H1 (cell line): ENCODE results near the gene CD79A. TPM values are rescaled to one million over a fixed set of nuclear protein-coding genes. Genes with fewer than 3 reads are reported as not detected.
A peak's percentile ranks its signal among the peaks of the same experiment; 100 is the strongest.

ENCODE experiments used
- CTCF ChIA-PET: fragments of 300-600 bp; sonication (Branson Sonifier 250); formaldehyde crosslinking; loops from one replicate; lab custom pipeline; 2021; ENCODE audit not compliant: partially characterized antibody; lab: Charles Lee
- POLR2A ChIA-PET: fragments of 300-600 bp; sonication (Branson Sonifier 250); formaldehyde crosslinking; loops from one replicate; lab custom pipeline; 2021; ENCODE audit warnings: inconsistent platforms; ENCODE audit not compliant: partially characterized antibody; lab: Charles Lee
- DNase-seq, 2 experiments: peaks; one replicate each; pipeline versions ENCODE4 v3.0.0 to v3.0.0-alpha.2; 2010 to 2022; ENCODE audit warnings: low spot score in 2 of 2, low read depth in 1 of 2, mixed read lengths in 1 of 2
- FAIRE-seq: peaks from 2 replicates; lab custom pipeline; 2011; peaks lifted over from hg19 to GRCh38; lab: Jason Lieb, UNC
- H2AFZ ChIP-seq: 2 replicates; pipeline ENCODE4 v1.8.1; 2012; ENCODE audit warnings: low read length, inconsistent platforms
- H2AK5ac ChIP-seq: 2 replicates; pipeline ENCODE4 v1.6.1; 2013; ENCODE audit warnings: low read depth, low read length
- H2BK120ac ChIP-seq: replicated peaks from 2 replicates; pipeline ENCODE3; 2013; ENCODE audit warnings: low read depth, low read length, inconsistent platforms
- H2BK12ac ChIP-seq: 2 replicates; pipeline ENCODE4 v1.6.1; 2013; ENCODE audit warnings: low read depth, low read length
- H2BK15ac ChIP-seq: 2 replicates; pipeline ENCODE4 v1.6.1; 2013; ENCODE audit warnings: low read length
- H2BK20ac ChIP-seq: 2 replicates; pipeline ENCODE4 v1.6.1; 2013; ENCODE audit warnings: low read length
- H2BK5ac ChIP-seq: 2 replicates; pipeline ENCODE4 v1.6.1; 2013; ENCODE audit warnings: low read depth, low read length
- H3K14ac ChIP-seq: 2 replicates; pipeline ENCODE4 v1.6.1; 2013; ENCODE audit warnings: inconsistent platforms; ENCODE audit not compliant: insufficient read length
- H3K18ac ChIP-seq: 2 replicates; pipeline ENCODE4 v1.6.1; 2013; ENCODE audit warnings: low read length; ENCODE audit errors: extremely low read depth
- H3K23ac ChIP-seq: 2 replicates; pipeline ENCODE4 v1.6.1; 2013; ENCODE audit warnings: inconsistent platforms; ENCODE audit not compliant: insufficient read length
- H3K23me2 ChIP-seq: 2 replicates; pipeline ENCODE4 v1.6.1; 2013; ENCODE audit warnings: low read depth, low read length
- H3K27ac ChIP-seq: 2 replicates; pipeline ENCODE4 v1.6.1; 2011; ENCODE audit warnings: low read depth, low read length, inconsistent platforms
- H3K27me3 ChIP-seq, 4 experiments: replicated peaks in 1 of 4; 1 replicate in 1 of 4; 2 replicates in 3 of 4; pipeline versions ENCODE4 v1.6.1 to v1.8.1; 2011 to 2013; ENCODE audit warnings: low read length in 3 of 4, mild to moderate bottlenecking in 3 of 4, inconsistent platforms in 2 of 4, mixed read lengths in 2 of 4, moderate library complexity in 1 of 4; ENCODE audit not compliant: control insufficient read depth in 3 of 4, insufficient read depth in 3 of 4; ENCODE audit errors: extremely low read depth in 1 of 4
- H3K36me3 ChIP-seq, 4 experiments: 2 replicates each; pipeline versions ENCODE4 v1.6.1 to v1.8.1; 2011 to 2013; ENCODE audit warnings: mild to moderate bottlenecking in 4 of 4, low read length in 3 of 4, moderate library complexity in 2 of 4, control low read depth in 1 of 4, inconsistent platforms in 1 of 4; ENCODE audit not compliant: insufficient read depth in 4 of 4, control insufficient read depth in 2 of 4
- H3K4ac ChIP-seq: replicated peaks from 2 replicates; pipeline ENCODE3; 2013; ENCODE audit warnings: low read length, low read depth, mixed read lengths, inconsistent platforms; ENCODE audit not compliant: insufficient read length
- H3K4me1 ChIP-seq, 4 experiments: replicated peaks in 1 of 4; 1 replicate in 1 of 4; 2 replicates in 3 of 4; pipeline versions ENCODE4 v1.6.1 to v1.8.1; 2011 to 2013; ENCODE audit warnings: low read length in 3 of 4, inconsistent platforms in 2 of 4, mixed read lengths in 1 of 4; ENCODE audit not compliant: insufficient read depth in 4 of 4, control insufficient read depth in 3 of 4
- H3K4me2 ChIP-seq, 2 experiments: 2 replicates each; pipeline versions ENCODE4 v1.6.1 to v1.8.1; 2011 to 2013; ENCODE audit warnings: low read depth in 2 of 2, low read length in 2 of 2, control low read depth in 1 of 2, inconsistent platforms in 1 of 2, mild to moderate bottlenecking in 1 of 2; ENCODE audit not compliant: insufficient read depth in 1 of 2
- H3K4me3 ChIP-seq, 4 experiments: fragments of 200-600, 300-600 bp in 1 of 4; sonication (generic), shearing (Covaris generic), sonication (Bioruptor Twin) in 1 of 4; 2 replicates each; pipeline versions ENCODE4 v1.5.1 to v1.8.1; 2011 to 2016; ENCODE audit warnings: low read length in 4 of 4, low read depth in 3 of 4, control low read depth in 2 of 4, inconsistent platforms in 2 of 4, mild to moderate bottlenecking in 2 of 4, mixed read lengths in 1 of 4, moderate library complexity in 1 of 4; ENCODE audit not compliant: insufficient read depth in 2 of 4; ENCODE audit errors: extremely low read depth in 1 of 4
- H3K56ac ChIP-seq: replicated peaks from 2 replicates; pipeline ENCODE3; 2013; ENCODE audit warnings: low read depth, mild to moderate bottlenecking, mixed read lengths, low read length, inconsistent platforms; ENCODE audit not compliant: insufficient read length
- H3K79me1 ChIP-seq: 2 replicates; pipeline ENCODE4 v1.6.1; 2013; ENCODE audit warnings: low read depth, low read length, control low read depth
- H3K79me2 ChIP-seq, 2 experiments: 2 replicates each; pipeline versions ENCODE4 v1.6.1 to v1.8.1; 2012 to 2013; ENCODE audit warnings: low read length in 2 of 2, mild to moderate bottlenecking in 2 of 2, inconsistent platforms in 1 of 2; ENCODE audit not compliant: insufficient read depth in 2 of 2, control insufficient read depth in 1 of 2
- H3K9ac ChIP-seq, 4 experiments: replicated peaks in 1 of 4; 1 replicate in 1 of 4; 2 replicates in 3 of 4; pipeline versions ENCODE4 v1.6.1 to v1.8.1; 2011 to 2013; ENCODE audit warnings: low read depth in 3 of 4, low read length in 3 of 4, control low read depth in 2 of 4, mild to moderate bottlenecking in 2 of 4, moderate library complexity in 2 of 4, inconsistent platforms in 1 of 4; ENCODE audit errors: extremely low read depth in 1 of 4
- H3K9me3 ChIP-seq, 2 experiments: 2 replicates each; pipeline versions ENCODE4 v1.6.1 to v1.8.1; 2012 to 2013; ENCODE audit warnings: mild to moderate bottlenecking in 2 of 2, moderate library complexity in 2 of 2, control low read depth in 1 of 2, inconsistent platforms in 1 of 2, low read depth in 1 of 2, low read length in 1 of 2, mixed read lengths in 1 of 2; ENCODE audit not compliant: insufficient read depth in 2 of 2
- H4K20me1 ChIP-seq, 2 experiments: replicated peaks in 1 of 2; 2 replicates each; pipeline versions ENCODE3 to v1.8.1; 2011 to 2013; ENCODE audit warnings: inconsistent platforms in 2 of 2, low read length in 2 of 2, mild to moderate bottlenecking in 1 of 2; ENCODE audit not compliant: insufficient read depth in 2 of 2, control insufficient read depth in 1 of 2
- H4K5ac ChIP-seq: 2 replicates; pipeline ENCODE4 v1.6.1; 2013; ENCODE audit warnings: low read length, low read depth, mixed read lengths, inconsistent platforms; ENCODE audit not compliant: insufficient read length
- H4K8ac ChIP-seq: 2 replicates; pipeline ENCODE4 v1.8.0; 2013; ENCODE audit warnings: mild to moderate bottlenecking, moderate library complexity, low read length, inconsistent platforms; ENCODE audit not compliant: insufficient read depth; ENCODE audit errors: extremely low read depth
- H4K91ac ChIP-seq: replicated peaks from 2 replicates; pipeline ENCODE3; 2013; ENCODE audit warnings: low read length, mixed read lengths, inconsistent platforms; ENCODE audit not compliant: insufficient read length
- BACH1 ChIP-seq: IDR thresholded peaks from 2 replicates; pipeline ENCODE4 v1.6.1; 2012; ENCODE audit warnings: low read length, improper control_type of control experiment
- CHD2 ChIP-seq: IDR thresholded peaks from 2 replicates; pipeline ENCODE4 v1.6.1; 2012; ENCODE audit warnings: low read length, improper control_type of control experiment
- FOSL1 ChIP-seq: IDR thresholded peaks from 2 replicates; pipeline ENCODE4 v1.6.1; 2011; ENCODE audit warnings: mild to moderate bottlenecking, low read depth, low read length, moderate library complexity; ENCODE audit not compliant: insufficient read depth
- KDM4A ChIP-seq: IDR thresholded peaks from one replicate; pipeline ENCODE4 v1.7.1; 2012; ENCODE audit warnings: low read depth, mild to moderate bottlenecking, moderate library complexity, low read length, inconsistent platforms; ENCODE audit not compliant: severe bottlenecking
- RNF2 ChIP-seq: fragments of 200-900, 300-1000 bp; sonication (generic); IDR thresholded peaks from 2 replicates; pipeline ENCODE4 v1.7.1; 2016; ENCODE audit warnings: borderline replicate concordance, low read depth, mild to moderate bottlenecking, antibody characterized with exemption, low read length; ENCODE audit not compliant: poor library complexity, severe bottlenecking; ENCODE audit errors: missing control alignments
- RXRA ChIP-seq: IDR thresholded peaks from 2 replicates; pipeline ENCODE4 v1.6.1; 2011; ENCODE audit warnings: low read depth, mild to moderate bottlenecking, low read length, moderate library complexity; ENCODE audit not compliant: insufficient read depth
- SP4 ChIP-seq: IDR thresholded peaks from 2 replicates; pipeline ENCODE4 v1.6.1; 2012; ENCODE audit warnings: low read length, inconsistent platforms
- SUZ12 ChIP-seq: fragments of 200-600 bp; sonication (generic); IDR thresholded peaks from 2 replicates; pipeline ENCODE4 v1.6.1; 2012; ENCODE audit warnings: mild to moderate bottlenecking, inconsistent platforms, low read length, moderate library complexity, mixed read lengths
- TAF7 ChIP-seq: optimal IDR thresholded peaks from 2 replicates; pipeline ENCODE3; 2011; ENCODE audit warnings: low read depth, mild to moderate bottlenecking, inconsistent platforms, low read length, moderate library complexity, borderline replicate concordance
- WGBS, 2 experiments: shearing (Covaris generic) in 1 of 2; methylation state at CpG; one replicate each; pipeline versions ENCODE4 v1.1.6 to v1.1.7; 2013 to 2015; ENCODE audit warnings: low lambda C conversion rate in 2 of 2, mixed read lengths in 2 of 2, inconsistent platforms in 1 of 2, low coverage in 1 of 2, missing lambda C conversion rate in 1 of 2; ENCODE audit not compliant: insufficient replicate concordance in 2 of 2, insufficient coverage in 1 of 2, insufficient read length in 1 of 2; ENCODE audit errors: extremely low coverage in 1 of 2, missing lambda C conversion rate in 1 of 2; 5-methylcytosine and 5-hydroxymethylcytosine counted together
- polyA plus RNA-seq, 7 experiments: library from polyadenylated mRNA; depleted of rRNA in 3 of 7; stranded (reverse) in 5 of 7; unstranded in 2 of 7; fragments of >200 nt in 5 of 7; fragments of 200-250 nt in 2 of 7; gene quantifications; 1 replicate in 5 of 7; 2 replicates in 1 of 7; 4 replicates in 1 of 7; pipeline versions ENCODE4 v1.2.1 to v1.2.3, GENCODE V29; 2011 to 2013; ENCODE audit warnings: missing spikeins in 2 of 7, mixed read lengths in 2 of 7
- total RNA-seq: library from RNA; stranded (reverse); fragmentation: NEBNext Ultra II Directional; extraction: Animal tissue kit (Norgen Biotek cat#: 25700); gene quantifications from 2 replicates; pipeline ENCODE4 v1.2.1, GENCODE V29; 2021

CD79A gene
- total and polyA plus RNA-seq, 2 of the 8 experiments (the other 6 are each of a cell fraction or from before 2014, with no cell fraction given), result 0.54 to 0.77 TPM

- Histone ChIP-seq H3K4ac (no peak overlapping the region), H4K91ac (no peak overlapping the region), H3K27ac (no peak overlapping the region), H3K9ac (no peak overlapping the region), H3K56ac (no peak overlapping the region), H3K4me1 (peaks cover 0 to 5% (median 3%) of the 10 kb centered on the region in 4 experiments; a peak in 5 of 7 replicates), H2BK15ac (no peak overlapping the region; the same call in 1 of the 2 replicates), H3K79me1 (no peaks in the 10 kb centered on the region), H3K27me3 (peaks cover 0 to 15% (median 13%) of the 10 kb centered on the region in 4 experiments; a peak in 5 of 7 replicates), H2BK120ac (no peak overlapping the region), H2BK20ac (peak overlapping the region; percentile 9; the same call in 1 of the 2 replicates), H2AFZ (no peak overlapping the region), H3K4me2 (no peak overlapping the region), H3K36me3 (no peaks in the 10 kb centered on the region), H2AK5ac (peak overlapping the region; percentile 60; the same call in 1 of the 2 replicates), H3K18ac (no peak overlapping the region), H2BK5ac (no peak overlapping the region), H3K79me2 (no peaks in the 10 kb centered on the region), H4K8ac (no peak overlapping the region), H4K5ac (no peak overlapping the region), H3K9me3 (no peaks in the 10 kb centered on the region), H4K20me1 (peaks cover 0 to 1% of the 10 kb centered on the region in 2 experiments), H3K14ac (no peak overlapping the region), H3K23ac (no peak overlapping the region), H2BK12ac (0 out of 2 replicates have a peak overlapping the region, but pooled peaks have one; percentile 17), H3K4me3 (no peak overlapping the region), H3K23me2 (peaks cover 6% of the 10 kb centered on the region; the same call in 1 of the 2 replicates)
- peak in 1 of 2 experiments; percentile 42 for DNase-seq
- no peak for FAIRE-seq
- ChIA-PET CTCF (interaction anchor here (1.5 kb wide), 1 partner anchor 10 kb away, joined by 3 read pairs; no protein-coding TSS in a partner anchor), POLR2A (interaction anchor here (2.5 to 9.0 kb wide), 3 partner anchors 9 to 18 kb away, joined by 11 to 151 read pairs (median 13); partner anchors contain the start of gene RPS19)
- WGBS, 2 experiments, result 85% methylated on average over 13 of the region's 17 CpGs; no CpG with 5 or more reads in 1 of the 2 experiments
- TF ChIP-seq SP4, result no peak
- no peak for TF ChIP-seq KDM4A
- TF ChIP-seq FOSL1, result no peak
- TF ChIP-seq SUZ12, result no peak
- no peak for TF ChIP-seq TAF7
- TF ChIP-seq RNF2, result no peak
- no peak for TF ChIP-seq BACH1
- no peak for TF ChIP-seq CHD2
- no peak for TF ChIP-seq RXRA
Observed at GRCh38 chr19:41877916-41878905, 1.1 kb downstream of the CD79A start.
